ENCODE measurements around the gene RNFT2. TPM values are rescaled to one million over a fixed set of nuclear protein-coding genes. Genes with fewer than 3 reads are reported as not detected.

The RNFT2 gene
- polyA plus RNA-seq, 1 donor (not counting 4 experiments of a cell fraction or from before 2014, with no cell fraction given): 0.96 TPM

DNA sequence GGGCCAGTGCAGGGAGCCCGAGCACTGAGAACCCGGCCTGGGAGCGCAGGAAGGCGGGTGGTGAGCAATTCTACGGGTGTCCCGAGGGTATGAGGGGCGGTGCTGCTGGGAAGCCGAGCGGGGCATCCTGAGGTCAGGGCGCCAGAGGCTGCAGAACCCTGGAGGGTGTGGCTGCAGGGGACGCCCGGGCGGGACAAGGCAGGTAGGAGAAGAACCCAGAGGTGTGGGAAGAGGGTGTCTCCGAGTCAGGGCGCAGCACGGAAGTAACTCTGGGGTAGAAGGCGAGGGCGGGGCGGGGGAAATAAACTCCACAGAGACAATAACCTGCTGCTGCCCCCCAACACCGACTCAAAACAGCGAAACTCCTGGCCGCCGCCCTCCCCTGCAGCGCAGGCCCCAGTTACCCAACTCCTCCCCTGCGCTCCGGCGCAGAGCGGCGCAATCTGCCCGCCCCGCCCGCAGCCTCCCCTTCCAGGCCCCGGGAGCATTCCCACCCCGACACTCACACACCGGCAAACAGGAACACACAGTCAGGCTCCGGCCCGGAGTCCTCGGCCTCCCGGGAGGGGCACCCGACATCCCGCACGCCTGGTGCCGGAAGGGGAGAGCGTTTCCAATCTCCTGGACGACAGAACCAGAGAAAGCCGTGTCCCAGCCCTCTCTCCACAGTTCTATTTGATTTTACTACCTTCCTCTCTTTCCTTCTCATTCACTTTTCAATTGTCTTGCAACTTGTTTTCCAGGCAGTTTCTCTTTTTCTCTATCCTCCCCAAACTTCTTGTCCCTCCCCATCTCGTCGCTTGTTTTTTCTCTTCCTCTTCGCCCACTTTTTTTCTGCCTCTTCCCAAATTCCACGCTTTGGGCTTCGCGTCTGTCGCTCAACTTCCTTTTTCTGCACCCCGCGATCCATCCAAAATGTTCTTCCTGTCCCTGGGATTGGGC is 140.7 kb downstream of the RNFT2 start:
- peaks cover 4% of the 10 kb centered on the region for H3K9me3 ChIP-seq (ENCODE audit: control insufficient read depth, low read depth, low read length)
- FAIRE-seq (no peak), DNase-seq (ENCODE audit: low read depth, low spot score) (no peak)
- H3K9ac ChIP-seq (ENCODE audit: control insufficient read depth, extremely low read depth, insufficient read depth, low read length): no peak overlapping the region
- peak overlapping the region; percentile 86 for H3K4me2 ChIP-seq (ENCODE audit: control insufficient read depth, extremely low read depth, insufficient read depth, low read depth, low read length)
- no peaks in the 10 kb centered on the region for H3K36me3 ChIP-seq (ENCODE audit: control insufficient read depth in 2 of 2, extremely low read depth in 1 of 2, insufficient read depth in 2 of 2, low read length in 2 of 2)
- peak overlapping the region; percentile 22 to 60 (median 59) for H3K4me3 ChIP-seq (ENCODE audit: control insufficient read depth in 2 of 3, extremely low read depth in 1 of 3, insufficient read depth in 2 of 3, low read depth in 1 of 3, low read length in 3 of 3)
- peak overlapping the region; percentile 64 for H2AFZ ChIP-seq (ENCODE audit: control insufficient read depth, low read length)
- dilution Hi-C loops (cut with MboI; ENCODE audit: extremely low pct_ligation_motif_present, low sequenced_read_pairs): no loop called here
- H3K9me1 ChIP-seq (ENCODE audit: control insufficient read depth, extremely low read depth, insufficient read depth, low read length): no peaks in the 10 kb centered on the region
- no peaks in the 10 kb centered on the region for H3K79me2 ChIP-seq (ENCODE audit: control insufficient read depth, insufficient read depth, low read length)
- H3K4me1 ChIP-seq (ENCODE audit: control insufficient read depth, extremely low read depth, insufficient read depth, low read length): peaks cover 11% of the 10 kb centered on the region
- TF ChIP-seq, protein P1, sequence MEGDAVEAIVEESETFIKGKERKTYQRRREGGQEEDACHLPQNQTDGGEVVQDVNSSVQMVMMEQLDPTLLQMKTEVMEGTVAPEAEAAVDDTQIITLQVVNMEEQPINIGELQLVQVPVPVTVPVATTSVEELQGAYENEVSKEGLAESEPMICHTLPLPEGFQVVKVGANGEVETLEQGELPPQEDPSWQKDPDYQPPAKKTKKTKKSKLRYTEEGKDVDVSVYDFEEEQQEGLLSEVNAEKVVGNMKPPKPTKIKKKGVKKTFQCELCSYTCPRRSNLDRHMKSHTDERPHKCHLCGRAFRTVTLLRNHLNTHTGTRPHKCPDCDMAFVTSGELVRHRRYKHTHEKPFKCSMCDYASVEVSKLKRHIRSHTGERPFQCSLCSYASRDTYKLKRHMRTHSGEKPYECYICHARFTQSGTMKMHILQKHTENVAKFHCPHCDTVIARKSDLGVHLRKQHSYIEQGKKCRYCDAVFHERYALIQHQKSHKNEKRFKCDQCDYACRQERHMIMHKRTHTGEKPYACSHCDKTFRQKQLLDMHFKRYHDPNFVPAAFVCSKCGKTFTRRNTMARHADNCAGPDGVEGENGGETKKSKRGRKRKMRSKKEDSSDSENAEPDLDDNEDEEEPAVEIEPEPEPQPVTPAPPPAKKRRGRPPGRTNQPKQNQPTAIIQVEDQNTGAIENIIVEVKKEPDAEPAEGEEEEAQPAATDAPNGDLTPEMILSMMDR (optimal IDR thresholded peaks at IDR 0.05 in 1 of 3, IDR thresholded peaks at IDR 0.05 in 1 of 3, conservative IDR thresholded peaks at IDR 0.05 in 1 of 3; ENCODE audit: extremely low read depth in 1 of 3, insufficient read depth in 2 of 3, low read length in 3 of 3): no peak
- no peak for TF ChIP-seq EZH2 (IDR thresholded peaks at IDR 0.05; ENCODE audit: low read length)
- no peaks in the 10 kb centered on the region for H4K20me1 ChIP-seq (ENCODE audit: control insufficient read depth, extremely low read depth, insufficient read depth, low read length)
- H3K27ac ChIP-seq (ENCODE audit: control insufficient read depth, insufficient read depth, low read length): no peak overlapping the region
- peaks cover 46% of the 10 kb centered on the region for H3K27me3 ChIP-seq (ENCODE audit: control insufficient read depth, extremely low read depth, insufficient read depth, low read length)

DNA sequence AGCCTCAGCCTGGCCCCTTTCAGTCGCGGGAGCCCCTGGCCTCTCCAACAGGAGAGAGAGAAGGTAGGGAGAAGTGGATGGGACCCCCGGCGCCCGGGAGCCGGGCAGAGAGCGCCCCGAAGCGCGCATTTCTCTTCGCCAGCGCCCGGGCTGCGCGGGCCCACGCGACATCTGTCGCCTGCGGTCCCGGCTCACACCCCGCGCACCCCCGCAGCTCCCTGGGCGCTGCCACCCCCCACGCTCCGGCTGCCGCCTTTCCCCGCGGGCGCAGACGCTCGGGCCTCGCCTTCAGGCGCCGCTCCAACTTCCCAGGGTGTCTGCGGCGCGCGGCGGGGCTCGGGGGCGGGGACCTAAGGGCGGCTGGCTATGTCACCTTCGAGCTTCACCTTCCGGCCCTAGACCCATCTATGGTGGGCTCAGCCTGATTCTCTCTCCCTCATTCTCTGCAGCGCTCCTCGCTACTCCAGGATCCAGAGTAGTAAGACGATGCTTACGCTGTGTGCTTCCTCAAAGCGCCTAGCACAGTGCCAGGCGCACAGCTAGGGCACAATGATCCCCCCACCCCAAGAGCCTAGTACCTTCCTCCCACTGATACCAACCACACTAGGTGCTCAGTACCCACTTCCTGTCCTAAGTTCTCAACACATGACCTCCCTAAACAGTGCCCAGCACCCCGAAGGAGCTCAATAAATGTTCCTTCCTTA is 141.5 kb downstream of the RNFT2 start:
- FAIRE-seq (no peak), DNase-seq (ENCODE audit: low read depth, low spot score) (no peak)
- Histone ChIP-seq H3K4me2 (ENCODE audit: control insufficient read depth, extremely low read depth, insufficient read depth, low read depth, low read length) (peak overlapping the region; percentile 86), H3K9ac (ENCODE audit: control insufficient read depth, extremely low read depth, insufficient read depth, low read length) (no peak overlapping the region), H3K79me2 (ENCODE audit: control insufficient read depth, insufficient read depth, low read length) (no peaks in the 10 kb centered on the region), H3K4me3 (ENCODE audit: control insufficient read depth in 2 of 3, extremely low read depth in 1 of 3, insufficient read depth in 2 of 3, low read depth in 1 of 3, low read length in 3 of 3) (peak overlapping the region; percentile 22 to 60 (median 59)), H3K27me3 (ENCODE audit: control insufficient read depth, extremely low read depth, insufficient read depth, low read length) (peaks cover 48% of the 10 kb centered on the region), H4K20me1 (ENCODE audit: control insufficient read depth, extremely low read depth, insufficient read depth, low read length) (no peaks in the 10 kb centered on the region), H3K9me3 (ENCODE audit: control insufficient read depth, low read depth, low read length) (peaks cover 1% of the 10 kb centered on the region), H3K4me1 (ENCODE audit: control insufficient read depth, extremely low read depth, insufficient read depth, low read length) (peaks cover 11% of the 10 kb centered on the region), H2AFZ (ENCODE audit: control insufficient read depth, low read length) (peak overlapping the region; percentile 64), H3K27ac (ENCODE audit: control insufficient read depth, insufficient read depth, low read length) (no peak overlapping the region), H3K9me1 (ENCODE audit: control insufficient read depth, extremely low read depth, insufficient read depth, low read length) (no peaks in the 10 kb centered on the region), H3K36me3 (ENCODE audit: control insufficient read depth in 2 of 2, extremely low read depth in 1 of 2, insufficient read depth in 2 of 2, low read length in 2 of 2) (no peaks in the 10 kb centered on the region)
- dilution Hi-C loops (cut with MboI; ENCODE audit: extremely low pct_ligation_motif_present, low sequenced_read_pairs): no loop called here
- TF ChIP-seq EZH2 (IDR thresholded peaks at IDR 0.05; ENCODE audit: low read length): no peak
- TF ChIP-seq, protein P1 (optimal IDR thresholded peaks at IDR 0.05 in 1 of 3, IDR thresholded peaks at IDR 0.05 in 1 of 3, conservative IDR thresholded peaks at IDR 0.05 in 1 of 3; ENCODE audit: extremely low read depth in 1 of 3, insufficient read depth in 2 of 3, low read length in 3 of 3): no peak

All from keratinocyte (primary cell).